ENCODE results near the gene CHID1. TPM values are rescaled to one million over a fixed set of nuclear protein-coding genes. Genes with fewer than 3 reads are reported as not detected.

The CHID1 gene
- total RNA-seq, 1 donor from 2014 or later: 51.8 TPM

DNA sequence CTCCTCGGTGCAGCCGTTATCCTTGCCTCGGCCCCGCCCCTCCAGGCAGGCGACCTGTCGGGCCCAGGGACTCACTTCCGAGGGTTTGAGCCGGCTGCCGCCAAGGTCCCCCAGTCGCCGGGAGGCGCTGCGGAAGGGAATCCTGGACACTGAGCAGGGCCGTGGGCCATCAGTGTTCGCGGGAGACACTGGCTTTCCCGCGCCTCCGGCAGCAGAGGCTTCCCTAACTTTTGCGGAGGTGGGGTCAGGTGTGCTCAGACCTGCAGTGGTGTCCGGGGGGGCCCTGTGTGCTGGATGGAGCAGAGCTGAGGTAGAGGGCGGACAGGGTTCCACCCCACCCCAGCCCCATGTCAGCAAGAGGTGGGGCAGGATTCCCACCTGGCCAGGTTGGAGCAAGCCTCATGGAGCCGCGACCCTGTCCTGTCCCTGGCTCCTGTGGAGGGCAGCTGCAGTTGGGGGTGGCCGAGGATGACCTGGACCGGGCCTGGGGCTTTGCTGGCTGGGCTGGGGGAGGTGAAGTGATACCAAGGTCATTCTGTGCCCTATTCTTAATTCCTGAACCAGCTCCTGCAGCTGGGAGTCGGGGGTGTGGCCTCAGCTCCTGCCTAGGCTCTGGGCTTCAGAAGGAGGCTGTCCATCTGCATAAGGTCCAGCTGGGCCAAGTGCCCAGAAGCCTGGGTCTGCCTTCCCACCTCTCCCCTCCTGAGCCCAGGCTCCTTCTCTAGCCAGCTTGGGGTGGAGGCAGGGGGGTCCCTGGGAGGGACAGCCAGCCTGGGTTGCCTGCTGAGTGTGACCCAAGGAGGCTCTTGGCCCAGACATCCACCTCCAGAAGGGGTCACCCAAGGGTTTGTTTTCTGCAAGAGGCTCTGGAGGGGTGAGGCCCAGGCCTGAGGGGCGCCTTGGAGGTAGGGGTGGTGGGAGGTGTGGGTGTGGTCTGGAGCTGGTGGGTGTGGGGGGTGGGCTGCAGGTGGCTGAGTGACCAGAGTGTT, 59.5 kb downstream of the CHID1 start:
- intact Hi-C loops (cut with micrococcal nuclease): no loop called here

DNA sequence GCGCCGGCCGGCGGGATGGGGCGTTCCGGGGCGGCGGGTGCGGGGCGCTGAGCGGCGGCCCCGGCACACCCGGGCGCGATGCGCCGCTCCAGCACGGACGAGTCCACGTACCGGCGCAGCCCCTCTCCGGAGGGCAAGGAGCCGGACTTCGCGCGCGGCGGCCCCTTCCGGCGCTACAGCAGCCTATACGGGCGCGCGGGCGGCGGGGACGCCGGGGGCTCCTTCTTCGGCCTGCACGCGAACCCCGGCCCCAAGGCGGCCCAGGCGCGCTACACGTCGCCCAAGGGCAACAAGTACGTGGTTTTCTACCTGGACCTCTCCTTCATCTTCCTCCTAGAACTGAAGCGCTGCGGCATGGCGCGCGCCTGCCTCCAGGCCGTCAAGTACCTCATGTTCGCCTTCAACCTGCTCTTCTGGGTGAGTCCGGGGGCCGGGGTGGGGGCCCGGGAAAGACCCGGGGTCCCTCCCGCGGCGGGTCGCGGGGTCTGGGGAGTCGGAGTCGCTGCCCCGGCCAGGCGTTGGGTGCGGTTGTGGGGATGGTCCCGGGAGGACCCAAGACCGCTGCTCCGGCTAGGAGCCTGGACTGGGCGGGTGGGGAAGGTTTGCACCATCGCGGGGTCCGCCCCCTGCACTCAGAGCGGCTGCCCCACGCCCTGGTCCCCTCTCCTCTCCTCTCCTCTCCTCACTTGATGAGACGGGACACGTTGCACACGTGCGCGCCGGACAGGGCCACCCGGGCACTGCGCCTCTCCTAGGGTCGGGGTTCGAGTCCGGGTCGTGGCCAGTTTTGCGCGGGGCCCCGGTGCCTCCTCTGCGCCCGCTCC, 60.4 kb downstream of the CHID1 start:
- intact Hi-C loops (cut with micrococcal nuclease): loop anchor here (5.0 kb wide), 1 partner anchor 62 kb away; the partner anchor contains the start of gene CHID1

DNA sequence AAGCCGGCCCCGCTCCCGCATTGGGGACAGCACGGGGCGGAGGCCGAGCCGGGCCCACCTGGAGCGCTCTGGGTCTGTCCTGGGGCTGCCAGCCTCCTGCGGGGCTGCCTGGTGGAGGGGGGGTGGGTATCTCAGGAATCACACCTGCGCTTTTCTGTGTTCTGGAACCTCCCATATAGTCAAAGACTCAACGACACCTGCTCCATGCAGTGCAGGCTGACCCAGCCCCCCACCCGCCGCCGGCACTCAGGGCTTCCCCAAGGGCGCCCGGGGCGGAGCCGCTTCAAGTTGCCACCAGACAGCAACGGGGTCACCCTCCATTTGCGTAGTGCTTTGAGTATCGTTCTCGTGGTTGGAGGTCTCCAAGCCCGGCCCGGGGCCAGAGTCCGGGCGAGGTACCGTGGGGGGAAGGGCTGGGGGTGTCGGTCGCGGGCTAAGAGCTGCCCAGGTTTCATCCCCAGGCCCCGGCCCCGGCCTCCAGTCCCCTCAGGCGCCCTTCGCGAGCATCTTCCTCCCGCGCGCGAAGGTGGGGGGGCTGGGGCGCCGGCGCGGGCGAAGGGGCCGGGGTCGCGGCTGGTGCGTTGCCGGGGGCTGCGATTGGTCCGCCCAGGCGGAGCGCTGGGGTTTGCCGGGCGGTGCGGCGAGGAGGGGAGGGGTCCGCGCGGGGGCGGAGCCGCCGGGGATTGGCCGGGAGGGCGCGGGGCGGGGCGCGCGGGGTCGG, 61.3 kb downstream of the CHID1 start:
- intact Hi-C loops (cut with micrococcal nuclease): loop anchor here (5.0 kb wide), 1 partner anchor 63 kb away; the partner anchor contains the start of gene CHID1

DNA sequence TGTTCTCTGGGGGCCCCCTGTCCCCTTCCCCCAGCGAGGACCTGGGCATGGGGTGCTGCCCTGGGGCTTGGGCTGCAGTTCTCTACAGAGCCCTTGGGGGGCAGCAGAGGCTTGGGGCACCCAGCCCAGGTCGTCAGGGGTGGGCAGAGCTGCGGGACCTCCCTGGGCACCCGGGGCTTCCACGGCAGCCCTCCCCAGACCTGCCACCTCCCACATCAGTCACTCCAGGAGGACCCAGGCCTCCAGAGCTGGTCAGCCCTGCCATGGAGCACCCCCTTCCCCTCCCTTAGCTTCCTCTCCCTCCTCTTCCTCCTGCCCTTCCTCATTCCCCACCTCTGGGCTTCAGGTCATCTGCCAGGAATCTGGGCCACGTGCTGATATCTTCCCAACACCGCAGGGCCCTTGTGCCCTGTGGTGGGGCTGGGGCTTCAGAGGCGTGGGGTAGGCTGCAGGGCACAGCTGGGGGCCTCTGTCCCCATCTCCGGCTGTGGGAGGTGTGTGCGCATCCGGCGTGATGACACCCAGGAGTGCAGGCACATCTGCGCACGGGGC, 62.2 kb downstream of the CHID1 start:
- intact Hi-C loops (cut with micrococcal nuclease): loop anchor here (1.0 to 5.0 kb wide), 2 partner anchors 64 to 203 kb away; partner anchors contain the start of gene CHID1

DNA sequence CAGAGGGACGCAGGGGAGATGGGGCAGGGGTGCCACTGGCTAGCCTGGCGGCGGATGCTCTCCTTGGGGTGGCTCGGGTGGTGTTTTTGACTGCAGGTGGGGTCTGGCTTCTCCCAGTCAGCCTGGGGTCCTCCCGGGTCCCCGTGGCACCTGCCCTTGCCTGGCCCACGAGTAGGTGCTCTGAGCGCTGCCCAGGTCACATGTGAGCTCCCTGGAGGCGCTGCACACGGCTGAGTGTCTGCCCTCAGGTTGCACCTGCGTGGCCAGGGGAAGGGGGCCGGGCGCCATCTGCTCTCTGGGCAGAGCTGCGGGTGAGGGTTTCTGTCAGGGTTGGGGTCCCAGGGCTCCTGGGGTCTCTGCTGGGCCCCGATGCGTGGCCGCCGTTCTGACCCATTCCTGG, 62.7 kb downstream of the CHID1 start:
- intact Hi-C loops (cut with micrococcal nuclease): loop anchor here (1.0 to 5.0 kb wide), 2 partner anchors 64 to 203 kb away; partner anchors contain the start of gene CHID1

DNA sequence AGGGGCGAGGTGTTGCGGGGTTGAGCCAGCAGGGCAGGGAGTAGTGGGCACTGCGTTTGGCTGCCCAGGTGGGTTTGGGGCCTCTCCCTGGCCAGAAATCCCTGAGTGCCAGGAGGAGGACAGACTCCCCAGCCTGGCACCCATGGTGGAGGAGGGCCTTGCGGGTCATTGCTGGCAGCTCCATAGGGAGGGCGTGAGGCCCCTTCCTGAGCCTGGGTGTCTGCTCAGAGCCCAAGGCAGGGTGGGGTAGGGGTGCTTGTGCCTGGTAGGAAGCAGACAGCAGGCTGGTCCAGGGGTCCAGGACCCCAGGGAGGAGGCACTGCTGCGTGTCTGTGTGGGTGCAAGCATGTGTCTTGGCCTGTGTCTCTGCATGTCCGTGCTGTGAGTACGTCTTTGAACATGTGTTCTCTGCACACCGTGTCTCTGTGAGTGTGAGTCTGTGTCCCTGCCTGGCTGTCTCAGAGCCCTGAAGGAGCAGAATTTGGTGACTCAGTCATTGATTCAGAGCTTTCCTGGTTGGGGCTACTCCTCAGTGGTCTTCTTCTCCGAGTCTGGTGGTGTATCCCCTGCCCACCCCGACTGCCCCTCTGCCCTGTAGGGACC, 64.0 kb downstream of the CHID1 start:
- intact Hi-C loops (cut with micrococcal nuclease): loop anchor here (5.0 kb wide), 1 partner anchor 66 kb away; the partner anchor contains the start of gene CHID1

DNA sequence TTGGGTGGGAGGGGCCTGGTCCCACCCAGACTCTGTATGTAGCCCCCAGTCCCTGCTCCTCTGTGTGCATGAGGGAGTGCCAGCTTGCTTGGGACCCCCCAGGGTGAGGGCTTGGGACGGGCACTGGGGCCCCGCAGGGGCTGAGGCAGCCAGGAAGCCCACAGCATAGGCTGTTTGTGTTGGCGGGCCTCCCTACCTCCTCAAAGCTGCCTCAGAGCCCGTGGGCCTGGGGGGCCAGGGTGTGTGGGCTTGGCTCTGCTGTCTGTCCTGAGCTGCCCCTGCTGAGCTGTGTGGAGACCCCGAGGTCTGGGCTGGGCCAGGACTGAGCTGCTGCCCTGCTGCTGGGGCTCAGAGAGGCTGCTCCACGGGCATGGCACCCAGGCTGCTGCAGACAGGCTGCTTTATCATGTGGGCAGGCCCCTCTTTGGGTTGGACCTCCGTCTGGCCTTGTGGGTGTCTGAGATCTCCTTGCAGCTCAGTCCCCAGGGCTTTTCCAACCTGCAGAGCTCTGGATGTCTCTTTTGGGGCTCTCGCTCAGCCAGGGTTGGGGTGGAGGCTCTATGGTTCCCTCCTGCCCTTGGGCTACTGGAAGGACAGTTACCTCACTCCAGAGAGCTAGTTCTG, 64.6 kb downstream of the CHID1 start:
- intact Hi-C loops (cut with micrococcal nuclease): loop anchor here (5.0 kb wide), 1 partner anchor 66 kb away; the partner anchor contains the start of gene CHID1

DNA sequence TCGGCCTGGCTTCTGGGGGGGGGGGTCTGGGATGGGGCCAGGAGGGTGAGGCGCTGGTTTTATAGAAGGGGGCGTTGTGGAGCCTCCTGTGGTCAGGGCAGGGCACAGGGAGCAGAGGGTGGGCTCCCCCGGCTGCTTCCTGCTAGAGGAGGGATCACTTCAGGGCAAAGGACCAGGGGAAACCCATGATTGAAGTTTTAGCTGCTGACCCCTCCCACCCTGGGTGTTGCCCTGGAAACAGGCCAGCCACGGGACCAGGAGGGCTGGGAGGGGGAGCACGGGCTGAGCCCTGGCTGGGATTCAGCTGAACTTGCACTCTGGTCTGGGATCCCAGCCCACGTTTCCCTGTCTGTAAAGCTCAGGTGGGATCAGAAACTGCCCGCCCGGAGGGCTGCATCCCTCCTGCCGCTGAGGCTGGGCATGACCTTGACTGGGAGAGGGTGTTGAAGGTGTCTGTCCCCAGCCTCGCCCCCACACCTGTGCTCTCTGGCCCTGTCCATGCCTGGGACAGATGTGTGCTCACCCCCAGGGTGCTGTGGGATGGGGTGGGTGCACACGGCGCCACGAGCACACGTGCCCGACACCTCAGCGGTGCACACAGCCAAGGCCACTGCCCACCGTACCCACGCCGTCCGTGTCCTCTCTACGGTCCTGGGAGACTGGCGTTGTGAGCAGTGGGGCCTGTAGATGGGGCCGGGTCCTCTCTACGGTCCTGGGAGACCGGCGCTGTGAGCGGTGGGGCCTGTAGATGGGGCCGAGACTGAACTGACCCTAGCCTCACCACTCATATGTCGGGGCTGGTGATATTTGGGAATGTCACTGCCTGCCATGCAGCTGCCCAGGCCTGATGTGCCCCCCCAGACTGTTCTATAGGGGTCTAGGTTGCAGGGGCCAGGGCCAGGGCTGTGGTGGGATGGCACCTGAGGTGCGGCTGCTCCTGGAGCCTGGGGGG, 65.6 kb downstream of the CHID1 start:
- intact Hi-C loops (cut with micrococcal nuclease): loop anchor here (5.0 kb wide), 1 partner anchor 67 kb away; the partner anchor contains the start of gene CHID1

DNA sequence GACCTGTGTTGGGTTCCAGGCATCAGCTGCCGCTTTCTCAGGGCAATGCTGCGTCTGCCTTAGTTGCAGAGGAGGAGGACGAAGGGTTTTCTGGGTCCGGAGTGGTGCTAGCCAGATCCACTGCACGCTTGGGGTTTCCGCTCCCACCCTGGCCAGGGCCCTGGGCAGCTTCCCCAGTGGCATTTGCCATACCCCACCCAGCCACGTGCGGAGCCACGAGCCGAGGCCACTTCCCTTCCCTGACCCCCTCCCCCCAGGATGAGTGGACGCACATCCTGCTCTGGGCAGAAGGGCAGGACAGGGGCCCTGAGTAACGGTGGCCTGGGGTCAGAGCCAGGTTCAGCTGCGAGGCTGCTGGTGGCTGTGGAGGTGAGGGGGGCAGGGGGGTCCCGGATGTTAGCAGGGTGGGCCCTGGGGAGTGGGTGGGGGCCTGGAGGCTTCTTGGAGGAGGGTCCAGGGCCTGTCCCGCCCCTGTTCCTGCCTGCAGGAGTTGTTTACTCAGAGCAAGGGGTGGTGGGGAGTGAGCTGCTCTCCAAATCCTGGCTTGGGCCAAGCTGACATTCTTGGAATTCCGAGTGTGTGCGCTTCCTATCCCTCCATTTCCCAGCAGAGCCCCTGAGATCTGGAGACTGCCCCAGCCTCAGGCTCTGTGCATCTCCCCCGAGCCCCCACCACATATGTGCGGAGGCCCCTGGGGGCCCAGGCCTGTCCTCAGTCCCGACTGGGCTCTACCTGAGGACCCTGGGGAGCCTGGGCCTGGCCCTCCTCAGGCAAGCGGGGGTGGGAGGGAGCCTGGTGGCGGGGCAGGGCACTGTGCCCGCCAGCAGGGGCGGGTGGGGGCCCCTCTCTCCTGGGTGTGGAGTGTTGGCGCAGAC, 66.6 kb downstream of the CHID1 start:
- intact Hi-C loops (cut with micrococcal nuclease): loop anchor here (2.0 kb wide), 2 partner anchors 23 to 35 kb away; partner anchors contain the start of gene RPLP2

DNA sequence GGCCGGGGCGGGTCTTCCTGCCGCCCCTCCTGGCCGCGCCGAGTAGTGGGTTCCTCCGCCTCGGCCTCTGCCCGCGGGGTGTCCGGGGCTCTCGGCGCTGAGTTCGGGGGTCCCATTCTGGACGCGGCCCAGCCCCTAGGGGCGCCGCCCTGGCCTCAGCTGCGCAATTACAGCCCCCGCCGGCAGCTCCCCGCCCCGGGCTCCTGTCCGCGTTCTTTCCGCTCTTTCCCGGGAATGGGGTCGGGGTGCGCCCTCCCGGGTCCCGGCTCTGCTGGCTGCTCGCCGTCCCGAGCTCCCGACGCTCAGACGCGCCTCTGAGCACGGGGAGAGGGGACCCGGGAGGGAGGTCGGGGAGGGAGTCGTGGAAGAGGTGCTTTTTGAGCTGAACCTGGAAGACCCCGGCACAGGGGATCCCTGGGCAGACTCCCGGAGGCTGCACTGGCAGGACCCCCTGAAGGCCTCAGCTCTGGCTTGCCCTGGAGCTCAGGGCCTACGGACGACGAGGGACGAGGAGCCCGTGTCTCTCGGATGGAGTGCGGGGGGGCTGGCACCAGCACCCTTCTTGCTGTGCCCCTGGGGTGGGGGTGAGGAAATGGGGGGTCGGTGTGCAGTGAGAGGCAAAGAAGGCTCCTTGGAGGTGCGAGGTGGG, 67.4 kb downstream of the CHID1 start:
- intact Hi-C loops (cut with micrococcal nuclease): loop anchor here (2.0 kb wide), 2 partner anchors 22 to 34 kb away; partner anchors contain the start of gene RPLP2

DNA sequence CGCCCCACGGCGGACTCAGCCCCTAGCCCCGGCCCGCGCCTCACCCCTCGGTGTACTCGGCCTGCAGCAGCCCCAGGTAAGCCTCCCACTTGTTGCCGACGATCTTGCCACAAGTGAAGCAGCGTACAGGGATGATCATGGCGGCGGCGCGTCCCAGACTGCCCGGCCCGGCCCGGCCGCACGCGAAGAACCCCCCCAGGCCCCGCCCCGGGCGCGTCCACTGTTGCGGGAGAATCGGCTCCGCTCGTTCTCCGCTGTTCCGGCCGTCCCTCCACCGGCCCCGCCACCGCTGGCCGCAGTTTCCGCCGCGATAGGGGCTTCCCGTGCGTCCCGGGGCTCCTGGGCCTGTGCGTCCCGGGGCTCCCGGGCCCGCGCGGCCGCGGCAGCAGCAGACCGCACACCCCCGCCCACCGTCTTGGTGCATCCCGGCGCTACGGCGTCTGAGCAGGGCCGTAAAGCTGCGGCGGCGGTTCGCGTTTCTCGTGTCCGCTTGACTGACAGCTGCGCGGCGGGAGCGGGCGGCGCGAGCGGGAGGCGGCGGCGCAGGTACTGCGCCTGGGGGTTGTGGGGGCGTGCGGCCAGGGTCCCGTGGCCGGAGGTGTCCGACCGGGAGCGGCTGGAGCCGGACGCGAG, 68.1 kb downstream of the CHID1 start, which contains the start of the genes POLR2L and TSPAN4:
TSS of gene POLR2L (minus strand) at position 160 of the 633 bp plus-strand sequence. CDS start at position 139, 21 bp downstream.
TSS of gene TSPAN4 (plus strand) at position 483 of the 633 bp plus-strand sequence. CDS start 7,453 bp downstream, outside the sequence.
- intact Hi-C loops (cut with micrococcal nuclease): loop anchor here (2.0 kb wide), 2 partner anchors 22 to 34 kb away; partner anchors contain the start of gene RPLP2

DNA sequence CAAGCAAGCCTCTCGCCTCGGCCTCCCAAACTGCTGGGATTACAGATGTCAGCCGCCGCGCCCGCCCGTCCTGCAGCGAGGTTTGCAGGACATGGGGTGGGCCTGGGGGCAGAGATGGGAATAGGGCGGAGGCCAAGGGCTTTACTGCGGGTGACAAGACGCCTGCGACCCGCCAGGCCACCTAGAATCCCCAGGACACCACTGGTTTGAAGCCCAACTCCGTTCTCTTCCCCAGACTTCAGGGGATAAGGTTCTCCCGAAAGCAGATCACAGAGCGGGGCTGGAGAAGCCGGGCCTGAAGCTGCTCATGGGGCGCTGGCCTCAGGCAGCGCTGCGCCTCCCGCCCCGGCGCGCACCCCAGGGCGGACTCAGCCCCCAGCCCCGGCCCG, 68.6 kb downstream of the CHID1 start:
- intact Hi-C loops (cut with micrococcal nuclease): loop anchor here (2.0 kb wide), 2 partner anchors 21 to 33 kb away; partner anchors contain the start of gene RPLP2

DNA sequence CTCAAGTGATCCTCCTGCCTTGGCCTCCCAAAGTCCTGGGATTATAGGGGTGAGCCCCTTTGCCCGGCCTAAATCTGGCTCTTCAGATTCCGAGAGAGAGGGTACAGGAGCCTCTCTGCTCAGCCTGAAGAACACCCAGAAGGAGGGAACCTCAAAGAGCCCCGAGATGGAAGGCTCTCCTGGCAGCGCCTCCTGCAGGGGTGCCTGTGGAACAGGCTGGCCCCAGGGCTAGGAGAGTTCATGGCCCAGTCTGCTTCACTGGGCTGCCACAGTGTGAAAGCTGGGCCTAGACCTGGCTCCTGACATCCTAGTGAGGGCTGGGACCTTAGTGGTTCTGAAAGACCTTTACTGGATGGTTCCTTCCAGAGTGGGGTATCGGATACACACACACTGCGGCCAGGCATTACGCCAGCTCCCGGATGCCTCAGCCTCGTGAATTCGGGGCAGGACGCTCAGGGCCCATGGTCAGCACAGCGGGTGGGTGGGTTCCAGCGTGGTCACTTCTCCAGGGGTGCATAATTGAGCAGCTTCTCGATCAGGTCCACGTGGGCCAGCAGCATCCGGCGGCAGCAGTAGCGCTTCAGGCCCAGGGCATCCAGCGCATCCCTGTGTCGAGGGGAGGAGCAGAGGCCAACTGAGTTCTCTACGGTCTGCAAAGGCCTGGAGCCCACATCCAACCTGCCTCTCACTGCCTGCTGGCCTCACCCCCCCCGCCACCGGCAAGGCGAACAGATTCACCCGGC, 70.6 kb downstream of the CHID1 start:
- intact Hi-C loops (cut with micrococcal nuclease): no loop called here

DNA sequence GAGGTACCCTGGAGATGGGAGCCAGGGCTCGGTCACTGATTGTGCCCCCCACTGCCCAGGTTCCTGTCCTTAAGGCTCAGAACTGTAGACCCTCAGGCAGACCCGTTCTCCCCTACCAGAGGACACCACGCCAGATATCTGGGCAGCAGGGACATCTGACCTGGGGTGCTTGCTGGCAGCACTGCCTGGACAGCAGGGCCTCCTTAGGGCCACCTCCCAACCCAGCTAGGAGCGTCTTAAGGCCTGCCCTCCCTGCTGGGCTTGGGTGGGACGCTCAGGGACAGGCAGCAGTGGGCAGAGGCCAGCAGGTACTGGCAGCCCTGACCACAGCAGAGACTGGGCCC, 71.4 kb downstream of the CHID1 start:
- intact Hi-C loops (cut with micrococcal nuclease): no loop called here
